Measurements from ENCODE around the gene NOVA2. TPM values are rescaled to one million over a fixed set of nuclear protein-coding genes. Genes with fewer than 3 reads are reported as not detected.

NOVA2 gene
- total RNA-seq, 4 donors from 2014 or later, result 1.2 to 4.6 (median 2.7) TPM

- Histone ChIP-seq H3K36me3 (peaks cover 0 to 19% (median 0%) of the 10 kb centered on the region in 4 donors), H3K27ac (replicated peaks in 1 of 4) (no peak overlapping the region), H3K27me3 (peaks cover 0 to 76% (median 3%) of the 10 kb centered on the region in 4 donors), H3K4me1 (peaks cover 0 to 6% (median 3%) of the 10 kb centered on the region in 4 donors), H3K9me3 (no peaks in the 10 kb centered on the region), H3K4me3 (no peak overlapping the region)
- no peak for TF ChIP-seq POLR2AphosphoS5 (IDR thresholded peaks at IDR 0.05)
- TF ChIP-seq POLR2A (IDR thresholded peaks at IDR 0.05; ENCODE audit: low read depth), result no peak
- TF ChIP-seq EP300 (IDR thresholded peaks at IDR 0.05), result no peak
- TF ChIP-seq CTCF (IDR thresholded peaks at IDR 0.05), result no peak
- intact Hi-C loops (cut with DNase I), result no loop called here
- 72% methylated on average over 10 of the region's 32 CpGs for WGBS
- no peak for DNase-seq (ENCODE audit: extremely low spot score)
Observed at GRCh38 chr19:45940515-45940805, 33.2 kb downstream of the NOVA2 start.

- peaks cover 0 to 81% (median 6%) of the 10 kb centered on the region in 4 donors for H3K27me3 ChIP-seq
- peaks cover 0 to 19% (median 0%) of the 10 kb centered on the region in 4 donors for H3K36me3 ChIP-seq
- no peak for DNase-seq (ENCODE audit: extremely low spot score)
- no peaks in the 10 kb centered on the region for H3K9me3 ChIP-seq
- 36% methylated on average over 57 of the region's 67 CpGs for WGBS
- no peak overlapping the region for H3K27ac ChIP-seq (replicated peaks in 1 of 4)
- intact Hi-C loops (cut with DNase I), result no loop called here
- H3K4me1 ChIP-seq, result peaks cover 0 to 6% (median 3%) of the 10 kb centered on the region in 4 donors
- H3K4me3 ChIP-seq, result no peak overlapping the region
- no peak for TF ChIP-seq POLR2A (IDR thresholded peaks at IDR 0.05; ENCODE audit: low read depth)
- TF ChIP-seq POLR2AphosphoS5 (IDR thresholded peaks at IDR 0.05), result no peak
- no peak for TF ChIP-seq EP300 (IDR thresholded peaks at IDR 0.05)
- no peak for TF ChIP-seq CTCF (IDR thresholded peaks at IDR 0.05)
Observed at GRCh38 chr19:45939792-45940514, 33.7 kb downstream of the NOVA2 start.

GRCh38 chr19:45938733-45939319, 34.8 kb downstream of the NOVA2 start:
- TF ChIP-seq CTCF (IDR thresholded peaks at IDR 0.05) (no peak), POLR2AphosphoS5 (IDR thresholded peaks at IDR 0.05) (no peak), POLR2A (IDR thresholded peaks at IDR 0.05; ENCODE audit: low read depth) (no peak), EP300 (IDR thresholded peaks at IDR 0.05) (no peak)
- peaks cover 0 to 87% (median 14%) of the 10 kb centered on the region in 4 donors for H3K27me3 ChIP-seq
- 93% methylated on average over 3 of the region's 3 CpGs for WGBS
- intact Hi-C loops (cut with DNase I), result no loop called here
- H3K9me3 ChIP-seq, result no peaks in the 10 kb centered on the region
- no peak for DNase-seq (ENCODE audit: extremely low spot score)
- H3K4me1 ChIP-seq, result peaks cover 0 to 6% (median 3%) of the 10 kb centered on the region in 4 donors
- no peak overlapping the region for H3K4me3 ChIP-seq
- no peak overlapping the region for H3K27ac ChIP-seq (replicated peaks in 1 of 4)
- H3K36me3 ChIP-seq, result peaks cover 0 to 26% (median 0%) of the 10 kb centered on the region in 4 donors

GRCh38 chr19:45935267-45935666, 38.4 kb downstream of the NOVA2 start:
- Histone ChIP-seq H3K4me1 (peaks cover 0 to 2% (median under 1%) of the 10 kb centered on the region in 4 donors), H3K9me3 (no peaks in the 10 kb centered on the region), H3K36me3 (peaks cover 0 to 6% (median 0%) of the 10 kb centered on the region in 4 donors), H3K27me3 (peaks cover 0 to 94% (median 14%) of the 10 kb centered on the region in 4 donors), H3K4me3 (no peak overlapping the region), H3K27ac (replicated peaks in 1 of 4) (no peak overlapping the region)
- no peak for TF ChIP-seq EP300 (IDR thresholded peaks at IDR 0.05)
- no peak for TF ChIP-seq POLR2AphosphoS5 (IDR thresholded peaks at IDR 0.05)
- TF ChIP-seq CTCF (IDR thresholded peaks at IDR 0.05), result no peak
- TF ChIP-seq POLR2A (IDR thresholded peaks at IDR 0.05; ENCODE audit: low read depth), result no peak
- no peak for DNase-seq (ENCODE audit: extremely low spot score)
- intact Hi-C loops (cut with DNase I), result no loop called here
- 68% methylated on average over 19 of the region's 19 CpGs for WGBS

Measured in esophagus muscularis mucosa (tissue), 4 donors.